Neuron (in vitro differentiated cells): ENCODE measurements around the gene SUSD1.

Source experiments
- H2AFZ ChIP-seq: one replicate; pipeline ENCODE4 v1.6.1; 2013; ENCODE audit warnings: low read depth, mild to moderate bottlenecking, inconsistent platforms, low read length, moderate library complexity
- H3K27me3 ChIP-seq: one replicate; pipeline ENCODE4 v1.6.1; 2013; ENCODE audit warnings: low read length; ENCODE audit not compliant: insufficient read depth
- H3K36me3 ChIP-seq: one replicate; pipeline ENCODE4 v1.6.1; 2013; ENCODE audit warnings: low read length; ENCODE audit not compliant: insufficient read depth
- H3K4me1 ChIP-seq: one replicate; pipeline ENCODE4 v1.6.1; 2013; ENCODE audit warnings: low read length; ENCODE audit not compliant: insufficient read depth
- H3K4me3 ChIP-seq: 2 replicates; pipeline ENCODE4 v1.5.1; 2013; ENCODE audit warnings: mild to moderate bottlenecking, low read length, moderate library complexity
- H3K9me3 ChIP-seq: one replicate; pipeline ENCODE4 v1.6.1; 2013; ENCODE audit warnings: low read length

SUSD1 gene

DNA sequence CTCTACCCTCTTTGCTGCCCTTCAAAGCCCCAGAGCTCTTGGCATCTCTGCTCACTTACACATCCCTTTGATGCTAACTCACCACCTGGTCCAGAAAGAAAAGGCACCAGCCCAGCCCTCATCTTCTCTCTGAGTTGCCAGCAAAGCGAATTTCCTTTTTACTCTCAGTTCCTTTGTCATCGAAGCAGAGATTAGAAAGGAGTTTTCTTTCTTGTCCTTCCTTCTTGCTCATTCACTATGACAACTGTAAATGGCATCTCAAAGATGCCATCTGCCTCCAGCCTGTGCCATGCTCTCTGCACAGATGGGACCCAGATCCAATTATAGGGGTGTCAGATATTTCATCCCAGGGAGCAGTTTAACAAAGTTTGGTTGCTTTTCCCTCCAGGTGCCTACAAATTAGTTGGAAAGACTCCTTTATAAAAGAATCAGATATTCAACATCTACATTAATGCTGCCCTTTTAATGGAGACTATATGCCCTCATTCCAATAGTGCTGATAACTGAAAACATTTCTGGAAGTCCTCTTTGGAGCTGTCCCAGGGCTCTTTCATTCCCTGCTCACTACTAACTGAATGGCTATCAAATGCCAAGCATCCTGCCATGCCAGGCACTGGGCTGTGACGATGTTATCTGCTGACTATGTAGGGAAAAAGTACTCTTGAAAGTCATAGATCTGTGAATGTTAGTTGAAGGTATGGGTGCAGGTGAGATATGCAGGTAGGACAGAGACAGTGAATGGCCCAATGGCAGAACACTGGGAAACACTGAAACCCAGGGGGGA lies 58.9 kb downstream of the SUSD1 start:
- Histone ChIP-seq H3K9me3 (no peaks in the 10 kb centered on the region), H3K4me3 (no peak overlapping the region), H3K36me3 (peaks cover 4% of the 10 kb centered on the region), H2AFZ (no peak overlapping the region), H3K27me3 (no peaks in the 10 kb centered on the region), H3K4me1 (peaks cover 14% of the 10 kb centered on the region)

DNA sequence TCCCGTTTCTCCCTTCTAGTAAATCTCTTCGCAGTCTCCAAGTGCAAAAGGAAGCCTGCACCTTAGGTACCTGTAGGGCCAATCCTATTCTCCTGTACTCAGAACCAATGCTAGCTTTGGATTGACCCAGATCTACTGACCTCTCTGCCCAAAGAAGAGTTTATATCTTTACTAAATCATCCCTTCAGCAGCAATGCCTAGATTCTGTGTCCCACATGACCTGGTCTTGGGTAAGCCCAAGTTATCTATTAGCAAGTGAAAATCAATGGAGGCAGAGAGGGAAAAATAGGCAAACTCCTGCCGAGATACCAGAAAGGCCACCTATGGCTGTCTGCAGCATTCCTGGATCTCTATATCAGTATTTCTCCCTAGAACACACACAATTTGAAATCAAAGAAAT lies 60.0 kb downstream of the SUSD1 start:
- H3K27me3 ChIP-seq: no peaks in the 10 kb centered on the region
- peaks cover 4% of the 10 kb centered on the region for H3K36me3 ChIP-seq
- H3K4me3 ChIP-seq: no peak overlapping the region
- H2AFZ ChIP-seq: no peak overlapping the region
- no peaks in the 10 kb centered on the region for H3K9me3 ChIP-seq
- H3K4me1 ChIP-seq: peaks cover 3% of the 10 kb centered on the region

DNA sequence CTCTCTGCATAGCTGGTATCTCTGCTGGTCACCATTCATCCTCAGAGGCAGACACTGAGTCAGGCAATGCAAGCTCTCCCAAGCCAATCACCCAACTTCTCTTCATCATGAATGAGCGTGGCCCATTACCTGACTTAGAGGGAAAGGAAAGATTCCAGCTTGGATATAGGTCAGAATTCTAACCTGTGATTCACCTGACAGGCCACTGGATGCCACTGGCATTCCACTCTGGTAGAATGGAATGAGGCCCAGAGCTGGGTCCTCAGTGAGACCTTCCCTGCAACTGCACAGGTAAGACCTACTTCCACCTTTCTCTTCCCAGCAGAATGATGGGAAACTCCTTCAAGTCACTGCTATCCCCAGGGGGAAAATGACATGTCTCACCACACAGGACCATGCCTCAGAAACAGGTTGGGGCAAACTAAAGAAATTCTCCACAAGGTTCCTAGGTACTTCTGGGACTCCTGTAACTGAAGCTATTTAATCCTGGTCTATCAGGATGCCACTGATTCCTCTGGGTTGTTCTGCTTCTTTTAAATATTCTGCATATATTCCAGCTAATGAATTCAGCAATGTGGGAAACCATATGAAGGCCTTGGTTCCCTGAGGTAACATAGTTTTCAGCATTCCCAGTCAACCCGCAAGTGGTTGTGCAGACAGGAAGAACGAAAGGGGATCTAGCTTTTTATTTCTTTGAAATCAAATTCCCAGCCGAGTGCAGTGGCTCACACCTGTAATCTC lies 62.0 kb downstream of the SUSD1 start:
- Histone ChIP-seq H3K36me3 (peaks cover 4% of the 10 kb centered on the region), H3K9me3 (no peaks in the 10 kb centered on the region), H3K27me3 (no peaks in the 10 kb centered on the region), H2AFZ (no peak overlapping the region), H3K4me1 (no peaks in the 10 kb centered on the region), H3K4me3 (no peak overlapping the region)

DNA sequence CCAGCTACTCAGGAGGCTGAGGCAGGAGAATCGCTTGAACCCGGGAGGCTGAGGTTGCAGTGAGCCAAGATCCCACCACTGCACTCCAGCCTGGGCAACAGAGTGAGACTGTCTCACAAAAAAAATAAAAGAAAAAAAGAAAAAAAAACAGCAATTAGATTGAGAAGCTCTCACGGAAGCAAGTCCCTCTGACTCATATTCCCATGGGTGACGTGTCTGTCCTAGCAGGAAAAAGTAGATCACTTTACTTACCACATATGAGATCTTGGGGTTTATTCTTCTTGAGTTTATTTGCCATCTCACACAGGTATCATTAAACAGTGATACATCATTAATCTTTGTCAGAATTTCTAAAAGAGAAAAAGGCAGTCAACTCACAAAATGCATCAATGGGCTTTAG lies 62.6 kb downstream of the SUSD1 start:
- Histone ChIP-seq H3K36me3 (peaks cover 4% of the 10 kb centered on the region), H3K27me3 (no peaks in the 10 kb centered on the region), H3K9me3 (no peaks in the 10 kb centered on the region), H2AFZ (no peak overlapping the region), H3K4me1 (no peaks in the 10 kb centered on the region), H3K4me3 (no peak overlapping the region)

DNA sequence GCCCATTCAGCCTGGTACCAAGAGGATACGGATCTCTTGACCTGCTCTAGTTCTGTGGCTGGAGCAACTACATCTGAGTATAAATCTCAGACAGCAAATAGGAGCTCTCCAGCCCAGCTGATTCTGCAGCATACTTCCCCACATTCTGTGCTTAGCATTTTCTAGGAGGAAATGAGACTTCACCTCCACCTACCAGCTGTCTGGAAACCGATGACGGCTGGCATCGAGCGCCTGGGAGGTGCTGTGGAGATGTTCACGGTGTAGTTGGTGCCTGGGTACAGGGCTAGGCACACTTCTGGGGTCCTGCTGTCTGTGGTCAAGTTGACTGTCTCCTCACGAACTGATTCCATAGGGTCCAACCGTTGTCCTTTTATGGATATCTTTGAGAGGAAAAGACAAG lies 63.6 kb downstream of the SUSD1 start:
- H3K4me3 ChIP-seq: no peak overlapping the region
- no peaks in the 10 kb centered on the region for H3K9me3 ChIP-seq
- H3K4me1 ChIP-seq: no peaks in the 10 kb centered on the region
- H2AFZ ChIP-seq: no peak overlapping the region
- peaks cover 4% of the 10 kb centered on the region for H3K36me3 ChIP-seq
- no peaks in the 10 kb centered on the region for H3K27me3 ChIP-seq

DNA sequence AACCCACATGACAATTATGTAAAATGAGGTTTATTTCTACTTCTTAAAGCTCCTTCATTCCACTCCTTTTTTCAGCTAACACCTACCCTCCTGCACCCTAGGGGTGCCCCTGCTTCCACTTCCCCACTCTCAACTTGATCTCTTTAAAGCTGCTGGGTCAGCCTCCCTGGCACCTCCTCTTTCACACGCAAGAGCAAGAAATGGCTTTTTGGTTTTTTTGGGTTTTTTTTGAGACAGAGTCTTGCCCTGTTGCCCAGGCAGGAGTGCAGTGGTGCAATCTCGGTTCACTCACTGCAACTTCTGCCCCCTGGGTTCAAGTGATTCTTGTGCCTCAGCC lies 64.4 kb downstream of the SUSD1 start:
- H2AFZ ChIP-seq: no peak overlapping the region
- no peaks in the 10 kb centered on the region for H3K9me3 ChIP-seq
- H3K4me3 ChIP-seq: no peak overlapping the region
- H3K36me3 ChIP-seq: peaks cover 4% of the 10 kb centered on the region
- H3K27me3 ChIP-seq: no peaks in the 10 kb centered on the region
- H3K4me1 ChIP-seq: peaks cover 2% of the 10 kb centered on the region

DNA sequence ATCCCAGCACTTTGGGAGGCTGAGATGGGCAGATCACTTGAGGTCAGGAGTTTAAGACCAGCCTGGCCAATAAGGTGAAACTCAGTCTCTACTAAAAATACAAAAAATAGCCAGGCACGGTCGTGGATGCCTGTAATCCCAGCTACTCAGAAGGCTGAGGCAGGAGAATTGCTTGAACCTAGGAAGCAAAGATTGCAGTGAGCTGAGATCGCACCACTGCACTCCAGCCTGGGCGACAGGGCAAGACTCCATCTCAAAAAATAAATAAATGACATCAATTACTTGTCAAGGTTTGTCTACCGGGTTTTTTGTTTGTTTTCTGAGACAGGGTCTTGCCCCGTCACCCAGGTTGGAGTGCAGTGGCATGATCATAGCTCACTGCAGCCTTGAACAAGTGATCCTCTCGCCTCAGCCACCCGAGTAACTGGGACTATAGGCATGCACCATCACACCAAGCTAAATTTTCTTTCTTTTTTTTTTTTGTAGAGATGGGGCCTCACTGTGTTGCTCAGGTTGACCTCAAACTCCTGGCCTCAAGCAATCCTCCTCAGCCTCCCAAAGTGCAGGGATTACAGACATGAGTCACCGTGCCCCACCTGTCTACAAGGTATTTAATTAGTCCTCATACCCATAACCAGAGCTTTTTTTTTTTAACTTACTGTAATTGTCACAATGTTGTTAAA lies 64.9 kb downstream of the SUSD1 start:
- Histone ChIP-seq H3K4me1 (peaks cover 2% of the 10 kb centered on the region), H3K36me3 (peaks cover 4% of the 10 kb centered on the region), H2AFZ (no peak overlapping the region), H3K27me3 (no peaks in the 10 kb centered on the region), H3K4me3 (no peak overlapping the region), H3K9me3 (no peaks in the 10 kb centered on the region)

DNA sequence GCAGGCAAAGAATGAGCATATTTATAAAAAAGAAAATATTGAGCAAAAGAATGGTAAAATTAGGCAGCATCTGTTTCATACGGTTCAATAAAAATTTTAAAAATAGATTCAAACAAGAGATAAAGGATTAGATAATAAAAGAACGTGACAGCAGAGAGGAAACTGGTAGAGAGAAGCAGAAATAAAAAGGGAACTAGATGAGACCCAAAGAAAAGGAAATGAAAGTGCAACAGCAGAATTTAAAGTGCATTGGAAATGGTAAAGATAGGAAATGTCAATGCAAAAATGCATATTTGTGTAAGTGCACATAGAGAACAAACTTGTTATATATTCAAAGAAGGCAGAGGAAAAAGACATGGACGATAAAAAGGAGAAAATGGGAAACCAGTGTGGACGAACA lies 70.2 kb downstream of the SUSD1 start:
- Histone ChIP-seq H3K9me3 (no peaks in the 10 kb centered on the region), H3K27me3 (no peaks in the 10 kb centered on the region), H3K4me3 (no peak overlapping the region), H3K4me1 (peaks cover 19% of the 10 kb centered on the region), H3K36me3 (no peaks in the 10 kb centered on the region), H2AFZ (no peak overlapping the region)

DNA sequence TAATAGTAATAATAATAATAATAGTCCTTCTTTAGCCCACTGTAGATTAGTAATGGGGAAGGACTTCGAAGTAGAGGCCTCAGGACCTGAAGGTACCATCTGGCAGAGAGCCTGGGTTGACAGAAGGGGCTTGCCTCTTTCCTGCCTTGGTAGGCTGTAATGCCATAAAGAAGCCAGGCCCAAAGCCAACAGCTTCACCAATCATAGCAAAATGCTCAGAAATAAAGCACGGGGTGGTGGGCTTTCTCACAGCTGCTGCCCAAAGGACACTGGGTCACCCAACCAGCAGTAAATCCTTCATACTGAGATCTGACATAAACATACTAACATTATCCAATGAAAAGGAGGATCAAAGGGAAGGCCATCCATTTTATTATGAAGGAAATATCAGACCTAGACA lies 70.7 kb downstream of the SUSD1 start:
- Histone ChIP-seq H2AFZ (no peak overlapping the region), H3K27me3 (no peaks in the 10 kb centered on the region), H3K4me1 (peaks cover 19% of the 10 kb centered on the region), H3K4me3 (no peak overlapping the region), H3K36me3 (no peaks in the 10 kb centered on the region), H3K9me3 (no peaks in the 10 kb centered on the region)

DNA sequence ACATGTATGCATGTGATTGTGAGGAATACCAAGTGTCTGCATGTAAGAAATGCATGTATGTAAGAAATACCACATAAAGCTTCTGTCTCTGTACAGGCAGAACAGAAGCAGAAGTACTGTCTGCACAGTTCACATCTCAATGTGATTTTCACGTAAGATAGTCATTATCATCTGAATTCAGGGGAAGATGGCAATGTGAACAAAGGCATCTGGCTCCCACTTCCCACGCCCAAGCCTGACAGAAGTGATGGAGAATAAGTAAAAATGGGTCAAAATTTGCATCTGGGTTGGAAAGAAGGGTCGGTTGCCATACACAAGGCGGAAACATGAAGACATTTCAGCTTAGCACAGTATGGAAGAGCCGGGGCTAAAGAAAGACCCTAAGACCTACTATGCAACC lies 71.7 kb downstream of the SUSD1 start:
- Histone ChIP-seq H3K36me3 (no peaks in the 10 kb centered on the region), H3K27me3 (no peaks in the 10 kb centered on the region), H3K4me3 (no peak overlapping the region), H3K4me1 (peaks cover 19% of the 10 kb centered on the region), H3K9me3 (no peaks in the 10 kb centered on the region), H2AFZ (no peak overlapping the region)

DNA sequence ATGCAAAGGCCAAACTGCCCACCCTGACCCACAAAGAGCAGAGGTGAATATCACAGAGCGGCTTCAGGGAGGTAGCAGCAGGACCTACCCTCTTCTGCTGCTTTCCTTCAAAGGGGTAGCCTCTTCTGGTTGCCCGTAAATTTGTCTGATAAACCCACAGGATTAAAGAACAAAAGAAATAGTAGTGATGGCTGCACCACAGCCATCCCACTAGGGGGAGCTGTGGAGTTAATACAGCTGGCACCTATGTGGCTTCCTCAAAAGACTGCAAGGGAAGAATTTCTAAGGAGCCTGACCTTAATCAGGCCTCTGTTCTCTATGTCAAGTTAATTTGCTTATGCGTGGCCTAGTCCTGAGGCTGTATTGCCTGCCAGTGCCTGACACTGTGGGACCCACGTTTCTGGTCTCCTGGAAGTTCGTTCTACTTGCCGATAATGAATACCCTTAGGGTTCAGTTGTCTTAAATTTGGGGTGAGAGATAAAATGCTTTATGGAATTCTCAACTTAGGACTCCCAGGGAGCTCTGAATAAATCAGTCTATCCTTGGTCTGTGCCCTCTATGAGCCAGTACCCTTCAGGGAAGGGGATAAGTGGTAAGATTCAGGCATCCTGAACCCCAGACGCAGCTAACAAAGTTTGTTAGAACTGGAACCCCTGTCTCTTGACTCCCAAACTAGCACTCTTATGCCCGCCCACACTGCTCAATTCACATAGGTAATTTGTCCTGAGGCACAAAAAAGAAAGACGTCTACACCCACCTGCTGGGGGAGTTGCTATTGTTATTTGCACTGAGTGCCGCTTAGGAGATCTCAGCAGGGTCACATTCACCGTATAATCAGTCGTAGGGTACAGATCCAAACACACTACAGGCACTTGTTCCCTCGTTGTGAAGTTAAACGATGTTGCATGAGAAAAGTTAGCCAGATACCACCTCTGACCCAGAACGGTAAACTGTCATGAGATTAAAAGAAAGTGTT lies 77.1 kb downstream of the SUSD1 start:
- peaks cover 6% of the 10 kb centered on the region for H3K4me1 ChIP-seq
- H3K4me3 ChIP-seq: no peak overlapping the region
- no peak overlapping the region for H2AFZ ChIP-seq
- no peaks in the 10 kb centered on the region for H3K36me3 ChIP-seq
- H3K9me3 ChIP-seq: no peaks in the 10 kb centered on the region
- no peaks in the 10 kb centered on the region for H3K27me3 ChIP-seq

DNA sequence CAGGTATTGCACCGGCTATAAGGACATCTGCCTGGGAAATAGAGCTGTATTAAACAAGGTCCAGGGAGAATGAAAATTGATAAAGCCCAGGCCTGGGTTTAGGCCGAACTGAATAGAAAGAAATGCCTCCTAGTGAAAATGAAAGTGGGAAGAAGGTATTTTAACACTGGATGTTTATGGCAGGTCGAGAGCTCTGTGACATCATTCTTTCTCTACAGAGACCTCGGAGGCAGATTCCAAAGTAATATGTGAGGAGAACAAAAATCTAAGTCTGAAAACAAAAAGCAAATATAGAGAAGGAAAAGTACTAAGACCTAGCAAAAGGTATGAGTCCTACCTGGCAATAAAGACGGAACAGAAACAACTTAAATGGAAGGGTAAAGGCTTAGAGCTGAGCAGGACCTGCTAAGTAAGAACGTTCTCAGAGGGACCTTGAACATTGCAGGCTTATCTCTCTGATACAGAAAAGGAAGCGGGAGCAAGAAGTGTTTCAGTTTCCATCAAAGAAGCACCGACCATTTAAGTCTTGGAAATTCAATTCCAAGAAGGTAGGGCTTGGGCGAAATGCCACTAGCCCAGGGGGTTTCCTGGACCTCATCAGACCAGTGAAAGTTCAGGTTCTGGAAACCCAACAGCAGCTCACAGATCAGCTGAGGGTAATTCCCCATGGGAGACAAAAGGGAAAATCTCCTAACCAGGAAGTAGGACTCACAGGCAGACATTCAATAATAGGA lies 80.0 kb downstream of the SUSD1 start:
- Histone ChIP-seq H3K4me3 (no peak overlapping the region), H3K9me3 (no peaks in the 10 kb centered on the region), H3K4me1 (peaks cover 5% of the 10 kb centered on the region), H3K27me3 (no peaks in the 10 kb centered on the region), H3K36me3 (no peaks in the 10 kb centered on the region), H2AFZ (no peak overlapping the region)
